K562 (cell line): ENCODE data around the gene LRRC74B. TPM values are rescaled to one million over a fixed set of nuclear protein-coding genes. Genes with fewer than 3 reads are reported as not detected.

ENCODE experiments used
- CSDE1 ChIP-seq, 2 experiments: fragments of 450-650 bp; IDR thresholded peaks; 2 replicates each; pipeline ENCODE4 v1.6.1; 2016; ENCODE audit warnings: mild to moderate bottlenecking in 1 of 2
- HNRNPL ChIP-seq: fragments of 200-400 bp; formaldehyde crosslinking; IDR thresholded peaks from 2 replicates; pipeline ENCODE4 v1.6.1; 2017; ENCODE audit warnings: low read depth, mild to moderate bottlenecking, low read length
- HNRNPLL ChIP-seq: fragments of 200-400 bp; formaldehyde crosslinking; IDR thresholded peaks from 2 replicates; pipeline ENCODE4 v1.6.1; 2017; ENCODE audit warnings: low read length, low read depth, mild to moderate bottlenecking; ENCODE audit not compliant: poor library complexity, severe bottlenecking
- KAT7 ChIP-seq: sonication (generic); formaldehyde crosslinking; IDR thresholded peaks from 2 replicates; pipeline ENCODE4 v1.8.0; 2022; ENCODE audit warnings: missing genetic modification reagents, mild to moderate bottlenecking, borderline replicate concordance
- POLR3A ChIP-seq: IDR thresholded peaks from 2 replicates; pipeline ENCODE4 v1.6.1; 2011; ENCODE audit warnings: borderline replicate concordance, mild to moderate bottlenecking, moderate library complexity; ENCODE audit not compliant: insufficient read length, insufficient read depth; ENCODE audit errors: extremely low read depth
- PRMT5 ChIP-seq: sonication (generic); formaldehyde crosslinking; IDR thresholded peaks from 2 replicates; pipeline ENCODE4 v1.5.0; 2020; ENCODE audit warnings: missing genetic modification reagents
- RFX5 ChIP-seq: IDR thresholded peaks from 2 replicates; pipeline ENCODE4 v1.6.1; 2011; ENCODE audit warnings: low read depth, mild to moderate bottlenecking, improper control_type of control experiment, low read length
- ZNF217 ChIP-seq: sonication (generic); formaldehyde crosslinking; IDR thresholded peaks from 2 replicates; pipeline ENCODE4 v1.8.0; 2022; ENCODE audit warnings: mild to moderate bottlenecking, missing genetic modification reagents
- ZNF431 ChIP-seq: sonication (generic); formaldehyde crosslinking; IDR thresholded peaks from 2 replicates; pipeline ENCODE4 v1.8.0; 2022; ENCODE audit warnings: mild to moderate bottlenecking, missing genetic modification reagents
- polyA plus RNA-seq, 8 experiments: library from polyadenylated mRNA; depleted of rRNA in 4 of 8; stranded (reverse) in 5 of 8; unstranded in 3 of 8; fragments of >200 nt; fragmentation: Nextera tagmentation in 2 of 8; fragmentation: Illumina TruSeq in 1 of 8; extraction: Ambion mirVana in 2 of 8; extraction: Trizol in 1 of 8; gene quantifications; 2 replicates each; pipeline versions ENCODE4 v1.2.1 to v1.2.3, GENCODE V29; 2011 to 2014; ENCODE audit warnings: inconsistent platforms in 1 of 8, missing spikeins in 1 of 8
- total RNA-seq, 7 experiments: library from RNA; depleted of rRNA in 6 of 7; stranded (reverse); fragments of >200 nt in 6 of 7; fragmentation: Illumina TruSeq in 2 of 7; extraction: Trizol in 2 of 7; gene quantifications; 2 replicates each; pipeline versions ENCODE4 v1.2.1 to v1.2.3, GENCODE V29; 2011 to 2021; ENCODE audit warnings: low replicate concordance in 1 of 7
- TF ChIP-seq, protein P1 (sequence below): sonication (generic); formaldehyde crosslinking; IDR thresholded peaks from 2 replicates; pipeline ENCODE4 v1.8.1; 2023; ENCODE audit warnings: mild to moderate bottlenecking, missing genetic modification reagents
- TF ChIP-seq, protein P2 (sequence below): fragments of 450-650 bp; IDR thresholded peaks from 2 replicates; pipeline ENCODE4 v1.6.1; 2016; ENCODE audit warnings: mild to moderate bottlenecking, moderate library complexity
- TF ChIP-seq, protein P3 (sequence below): conservative IDR thresholded peaks from 2 replicates; pipeline ENCODE4 v1.6.1; 2011; ENCODE audit warnings: low read depth, mild to moderate bottlenecking, low read length; ENCODE audit not compliant: control insufficient read depth

The LRRC74B gene
- total and polyA plus RNA-seq, 9 of the 15 experiments (the other 6 are each of a cell fraction or from before 2014, with no cell fraction given): not detected

DNA sequence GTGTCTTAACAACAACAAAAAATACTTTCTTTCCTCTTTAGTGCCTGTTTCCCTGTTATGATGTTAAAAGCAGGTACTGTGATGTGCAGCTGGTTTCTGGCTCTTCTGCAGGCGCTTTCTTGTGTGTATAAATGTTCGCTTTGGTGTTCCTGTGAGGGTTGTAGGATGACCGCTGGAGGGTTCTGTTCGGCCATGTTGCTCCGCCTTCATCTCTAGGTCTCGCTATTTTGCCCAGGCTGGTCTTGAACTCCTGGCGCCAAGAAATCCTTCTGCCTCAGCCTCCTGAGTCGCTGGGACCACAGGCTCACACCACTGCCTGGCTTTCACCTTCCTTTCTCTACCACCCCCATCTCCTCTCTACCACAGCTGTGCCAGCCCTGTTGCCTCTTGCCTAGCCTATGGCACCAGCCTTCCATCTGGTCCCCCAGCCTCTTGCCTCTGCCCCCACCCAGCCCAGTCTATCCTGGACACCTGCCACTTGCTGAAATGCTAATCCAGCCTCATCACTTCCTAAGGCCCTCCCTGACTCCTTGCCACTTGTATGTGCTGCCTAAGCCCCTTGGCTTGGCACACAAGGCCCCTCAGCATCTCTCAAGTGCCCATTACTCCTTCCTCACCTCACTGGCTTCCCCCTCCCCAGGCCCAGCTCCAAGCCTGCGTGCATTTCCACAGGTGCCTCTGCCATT lies 5.5 kb downstream of the LRRC74B start (continued):
- TF ChIP-seq, protein P1, sequence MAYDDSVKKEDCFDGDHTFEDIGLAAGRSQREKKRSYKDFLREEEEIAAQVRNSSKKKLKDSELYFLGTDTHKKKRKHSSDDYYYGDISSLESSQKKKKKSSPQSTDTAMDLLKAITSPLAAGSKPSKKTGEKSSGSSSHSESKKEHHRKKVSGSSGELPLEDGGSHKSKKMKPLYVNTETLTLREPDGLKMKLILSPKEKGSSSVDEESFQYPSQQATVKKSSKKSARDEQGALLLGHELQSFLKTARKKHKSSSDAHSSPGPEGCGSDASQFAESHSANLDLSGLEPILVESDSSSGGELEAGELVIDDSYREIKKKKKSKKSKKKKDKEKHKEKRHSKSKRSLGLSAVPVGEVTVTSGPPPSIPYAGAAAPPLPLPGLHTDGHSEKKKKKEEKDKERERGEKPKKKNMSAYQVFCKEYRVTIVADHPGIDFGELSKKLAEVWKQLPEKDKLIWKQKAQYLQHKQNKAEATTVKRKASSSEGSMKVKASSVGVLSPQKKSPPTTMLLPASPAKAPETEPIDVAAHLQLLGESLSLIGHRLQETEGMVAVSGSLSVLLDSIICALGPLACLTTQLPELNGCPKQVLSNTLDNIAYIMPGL (CRISPR knock-in tag): 0 out of 2 replicates have a peak, but pooled peaks have one; percentile 41
- TF ChIP-seq ZNF217: no peak
- TF ChIP-seq POLR3A: no peak
- no peak for TF ChIP-seq ZNF431
- TF ChIP-seq PRMT5 (CRISPR knock-in tag): 0 out of 2 replicates have a peak, but pooled peaks have one; percentile 6
- TF ChIP-seq, protein P2, sequence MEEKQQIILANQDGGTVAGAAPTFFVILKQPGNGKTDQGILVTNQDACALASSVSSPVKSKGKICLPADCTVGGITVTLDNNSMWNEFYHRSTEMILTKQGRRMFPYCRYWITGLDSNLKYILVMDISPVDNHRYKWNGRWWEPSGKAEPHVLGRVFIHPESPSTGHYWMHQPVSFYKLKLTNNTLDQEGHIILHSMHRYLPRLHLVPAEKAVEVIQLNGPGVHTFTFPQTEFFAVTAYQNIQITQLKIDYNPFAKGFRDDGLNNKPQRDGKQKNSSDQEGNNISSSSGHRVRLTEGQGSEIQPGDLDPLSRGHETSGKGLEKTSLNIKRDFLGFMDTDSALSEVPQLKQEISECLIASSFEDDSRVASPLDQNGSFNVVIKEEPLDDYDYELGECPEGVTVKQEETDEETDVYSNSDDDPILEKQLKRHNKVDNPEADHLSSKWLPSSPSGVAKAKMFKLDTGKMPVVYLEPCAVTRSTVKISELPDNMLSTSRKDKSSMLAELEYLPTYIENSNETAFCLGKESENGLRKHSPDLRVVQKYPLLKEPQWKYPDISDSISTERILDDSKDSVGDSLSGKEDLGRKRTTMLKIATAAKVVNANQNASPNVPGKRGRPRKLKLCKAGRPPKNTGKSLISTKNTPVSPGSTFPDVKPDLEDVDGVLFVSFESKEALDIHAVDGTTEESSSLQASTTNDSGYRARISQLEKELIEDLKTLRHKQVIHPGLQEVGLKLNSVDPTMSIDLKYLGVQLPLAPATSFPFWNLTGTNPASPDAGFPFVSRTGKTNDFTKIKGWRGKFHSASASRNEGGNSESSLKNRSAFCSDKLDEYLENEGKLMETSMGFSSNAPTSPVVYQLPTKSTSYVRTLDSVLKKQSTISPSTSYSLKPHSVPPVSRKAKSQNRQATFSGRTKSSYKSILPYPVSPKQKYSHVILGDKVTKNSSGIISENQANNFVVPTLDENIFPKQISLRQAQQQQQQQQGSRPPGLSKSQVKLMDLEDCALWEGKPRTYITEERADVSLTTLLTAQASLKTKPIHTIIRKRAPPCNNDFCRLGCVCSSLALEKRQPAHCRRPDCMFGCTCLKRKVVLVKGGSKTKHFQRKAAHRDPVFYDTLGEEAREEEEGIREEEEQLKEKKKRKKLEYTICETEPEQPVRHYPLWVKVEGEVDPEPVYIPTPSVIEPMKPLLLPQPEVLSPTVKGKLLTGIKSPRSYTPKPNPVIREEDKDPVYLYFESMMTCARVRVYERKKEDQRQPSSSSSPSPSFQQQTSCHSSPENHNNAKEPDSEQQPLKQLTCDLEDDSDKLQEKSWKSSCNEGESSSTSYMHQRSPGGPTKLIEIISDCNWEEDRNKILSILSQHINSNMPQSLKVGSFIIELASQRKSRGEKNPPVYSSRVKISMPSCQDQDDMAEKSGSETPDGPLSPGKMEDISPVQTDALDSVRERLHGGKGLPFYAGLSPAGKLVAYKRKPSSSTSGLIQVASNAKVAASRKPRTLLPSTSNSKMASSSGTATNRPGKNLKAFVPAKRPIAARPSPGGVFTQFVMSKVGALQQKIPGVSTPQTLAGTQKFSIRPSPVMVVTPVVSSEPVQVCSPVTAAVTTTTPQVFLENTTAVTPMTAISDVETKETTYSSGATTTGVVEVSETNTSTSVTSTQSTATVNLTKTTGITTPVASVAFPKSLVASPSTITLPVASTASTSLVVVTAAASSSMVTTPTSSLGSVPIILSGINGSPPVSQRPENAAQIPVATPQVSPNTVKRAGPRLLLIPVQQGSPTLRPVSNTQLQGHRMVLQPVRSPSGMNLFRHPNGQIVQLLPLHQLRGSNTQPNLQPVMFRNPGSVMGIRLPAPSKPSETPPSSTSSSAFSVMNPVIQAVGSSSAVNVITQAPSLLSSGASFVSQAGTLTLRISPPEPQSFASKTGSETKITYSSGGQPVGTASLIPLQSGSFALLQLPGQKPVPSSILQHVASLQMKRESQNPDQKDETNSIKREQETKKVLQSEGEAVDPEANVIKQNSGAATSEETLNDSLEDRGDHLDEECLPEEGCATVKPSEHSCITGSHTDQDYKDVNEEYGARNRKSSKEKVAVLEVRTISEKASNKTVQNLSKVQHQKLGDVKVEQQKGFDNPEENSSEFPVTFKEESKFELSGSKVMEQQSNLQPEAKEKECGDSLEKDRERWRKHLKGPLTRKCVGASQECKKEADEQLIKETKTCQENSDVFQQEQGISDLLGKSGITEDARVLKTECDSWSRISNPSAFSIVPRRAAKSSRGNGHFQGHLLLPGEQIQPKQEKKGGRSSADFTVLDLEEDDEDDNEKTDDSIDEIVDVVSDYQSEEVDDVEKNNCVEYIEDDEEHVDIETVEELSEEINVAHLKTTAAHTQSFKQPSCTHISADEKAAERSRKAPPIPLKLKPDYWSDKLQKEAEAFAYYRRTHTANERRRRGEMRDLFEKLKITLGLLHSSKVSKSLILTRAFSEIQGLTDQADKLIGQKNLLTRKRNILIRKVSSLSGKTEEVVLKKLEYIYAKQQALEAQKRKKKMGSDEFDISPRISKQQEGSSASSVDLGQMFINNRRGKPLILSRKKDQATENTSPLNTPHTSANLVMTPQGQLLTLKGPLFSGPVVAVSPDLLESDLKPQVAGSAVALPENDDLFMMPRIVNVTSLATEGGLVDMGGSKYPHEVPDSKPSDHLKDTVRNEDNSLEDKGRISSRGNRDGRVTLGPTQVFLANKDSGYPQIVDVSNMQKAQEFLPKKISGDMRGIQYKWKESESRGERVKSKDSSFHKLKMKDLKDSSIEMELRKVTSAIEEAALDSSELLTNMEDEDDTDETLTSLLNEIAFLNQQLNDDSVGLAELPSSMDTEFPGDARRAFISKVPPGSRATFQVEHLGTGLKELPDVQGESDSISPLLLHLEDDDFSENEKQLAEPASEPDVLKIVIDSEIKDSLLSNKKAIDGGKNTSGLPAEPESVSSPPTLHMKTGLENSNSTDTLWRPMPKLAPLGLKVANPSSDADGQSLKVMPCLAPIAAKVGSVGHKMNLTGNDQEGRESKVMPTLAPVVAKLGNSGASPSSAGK: no peak
- no peak for TF ChIP-seq HNRNPLL
- TF ChIP-seq KAT7 (CRISPR knock-in tag): no peak
- no peak for TF ChIP-seq HNRNPL
- no peak for TF ChIP-seq RFX5
- TF ChIP-seq, protein P3, sequence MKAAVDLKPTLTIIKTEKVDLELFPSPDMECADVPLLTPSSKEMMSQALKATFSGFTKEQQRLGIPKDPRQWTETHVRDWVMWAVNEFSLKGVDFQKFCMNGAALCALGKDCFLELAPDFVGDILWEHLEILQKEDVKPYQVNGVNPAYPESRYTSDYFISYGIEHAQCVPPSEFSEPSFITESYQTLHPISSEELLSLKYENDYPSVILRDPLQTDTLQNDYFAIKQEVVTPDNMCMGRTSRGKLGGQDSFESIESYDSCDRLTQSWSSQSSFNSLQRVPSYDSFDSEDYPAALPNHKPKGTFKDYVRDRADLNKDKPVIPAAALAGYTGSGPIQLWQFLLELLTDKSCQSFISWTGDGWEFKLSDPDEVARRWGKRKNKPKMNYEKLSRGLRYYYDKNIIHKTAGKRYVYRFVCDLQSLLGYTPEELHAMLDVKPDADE: 0 out of 2 replicates have a peak, but pooled peaks have one; percentile 14
- TF ChIP-seq CSDE1 (IDR thresholded peaks at IDR 0.05): no peak
